Astrocyte (in vitro differentiated cells and primary cell): ENCODE data around the gene TOR1A. TPM values are rescaled to one million over a fixed set of nuclear protein-coding genes. Genes with fewer than 3 reads are reported as not detected.

Experiments
- DNase-seq: peaks from one replicate; pipeline ENCODE4 v3.0.0-alpha.2; 2010; ENCODE audit warnings: low read depth
- FAIRE-seq: peaks from 2 replicates; lab custom pipeline; 2011; peaks lifted over from hg19 to GRCh38; lab: Jason Lieb, UNC
- H2AFZ ChIP-seq: 2 replicates; pipeline ENCODE4 v1.6.0; 2012; ENCODE audit warnings: low read depth, low read length, inconsistent platforms
- H3K27ac ChIP-seq: 2 replicates; pipeline ENCODE4 v1.5.1; 2011; ENCODE audit warnings: low read depth, low read length, inconsistent platforms
- H3K27me3 ChIP-seq: 2 replicates; pipeline ENCODE4 v1.6.0; 2011; ENCODE audit warnings: low read length, inconsistent platforms; ENCODE audit not compliant: insufficient read depth
- H3K36me3 ChIP-seq: 2 replicates; pipeline ENCODE4 v1.5.1; 2011; ENCODE audit warnings: low read length, inconsistent platforms; ENCODE audit not compliant: insufficient read depth
- H3K4me1 ChIP-seq: 2 replicates; pipeline ENCODE4 v1.5.1; 2011; ENCODE audit warnings: low read length, inconsistent platforms; ENCODE audit not compliant: insufficient read depth
- H3K4me2 ChIP-seq: 2 replicates; pipeline ENCODE4 v1.6.0; 2012; ENCODE audit warnings: low read length, inconsistent platforms
- H3K4me3 ChIP-seq: 2 replicates; pipeline ENCODE4 v1.5.1; 2011; ENCODE audit warnings: low read depth, mild to moderate bottlenecking, low read length, inconsistent platforms; ENCODE audit not compliant: insufficient read depth
- H3K79me2 ChIP-seq: 2 replicates; pipeline ENCODE4 v1.6.0; 2012; ENCODE audit warnings: mild to moderate bottlenecking, low read length, inconsistent platforms; ENCODE audit not compliant: insufficient read depth
- H3K9ac ChIP-seq: 2 replicates; pipeline ENCODE4 v1.6.0; 2012; ENCODE audit warnings: mild to moderate bottlenecking, low read length, inconsistent platforms
- H3K9me3 ChIP-seq: 2 replicates; pipeline ENCODE4 v1.5.1; 2012; ENCODE audit warnings: low read depth, mild to moderate bottlenecking, low read length, inconsistent platforms; ENCODE audit not compliant: insufficient read depth
- H4K20me1 ChIP-seq: 2 replicates; pipeline ENCODE4 v1.6.0; 2012; ENCODE audit warnings: low read length, inconsistent platforms; ENCODE audit not compliant: insufficient read depth
- H3K27ac Mint-ChIP-seq: one replicate; pipeline ENCODE4 v1.8.0; 2021; ENCODE audit warnings: mild to moderate bottlenecking, mixed read lengths; ENCODE audit not compliant: unreplicated experiment
- H3K27me3 Mint-ChIP-seq: one replicate; pipeline ENCODE4 v1.8.0; 2021; ENCODE audit warnings: low read depth, mixed read lengths; ENCODE audit not compliant: unreplicated experiment
- H3K36me3 Mint-ChIP-seq: one replicate; pipeline ENCODE4 v1.8.0; 2021; ENCODE audit warnings: low read depth, mixed read lengths; ENCODE audit not compliant: unreplicated experiment
- H3K4me1 Mint-ChIP-seq: one replicate; pipeline ENCODE4 v1.8.0; 2021; ENCODE audit warnings: low read depth, mixed read lengths; ENCODE audit not compliant: unreplicated experiment
- H3K4me3 Mint-ChIP-seq: one replicate; pipeline ENCODE4 v1.8.0; 2021; ENCODE audit warnings: mild to moderate bottlenecking, moderate library complexity, mixed read lengths; ENCODE audit not compliant: unreplicated experiment
- H3K9me3 Mint-ChIP-seq: one replicate; pipeline ENCODE4 v1.8.0; 2021; ENCODE audit warnings: mild to moderate bottlenecking, mixed read lengths; ENCODE audit not compliant: unreplicated experiment
- EZH2 ChIP-seq: IDR thresholded peaks from 2 replicates; pipeline ENCODE4 v1.6.1; 2012; ENCODE audit warnings: mild to moderate bottlenecking, low read length, inconsistent platforms; ENCODE audit not compliant: insufficient read depth
- total RNA-seq: library from RNA; stranded (reverse); gene quantifications from 2 replicates; pipeline ENCODE4 v1.2.1, GENCODE V29; 2021
- TF ChIP-seq, protein P1 (sequence below): IDR thresholded peaks from 2 replicates; pipeline ENCODE4 v1.5.1; 2011; ENCODE audit warnings: low read depth, mild to moderate bottlenecking, inconsistent platforms, low read length, moderate library complexity; ENCODE audit not compliant: insufficient read depth

TOR1A gene
- total RNA-seq, 1 donor from 2014 or later = 65.3 TPM

DNA sequence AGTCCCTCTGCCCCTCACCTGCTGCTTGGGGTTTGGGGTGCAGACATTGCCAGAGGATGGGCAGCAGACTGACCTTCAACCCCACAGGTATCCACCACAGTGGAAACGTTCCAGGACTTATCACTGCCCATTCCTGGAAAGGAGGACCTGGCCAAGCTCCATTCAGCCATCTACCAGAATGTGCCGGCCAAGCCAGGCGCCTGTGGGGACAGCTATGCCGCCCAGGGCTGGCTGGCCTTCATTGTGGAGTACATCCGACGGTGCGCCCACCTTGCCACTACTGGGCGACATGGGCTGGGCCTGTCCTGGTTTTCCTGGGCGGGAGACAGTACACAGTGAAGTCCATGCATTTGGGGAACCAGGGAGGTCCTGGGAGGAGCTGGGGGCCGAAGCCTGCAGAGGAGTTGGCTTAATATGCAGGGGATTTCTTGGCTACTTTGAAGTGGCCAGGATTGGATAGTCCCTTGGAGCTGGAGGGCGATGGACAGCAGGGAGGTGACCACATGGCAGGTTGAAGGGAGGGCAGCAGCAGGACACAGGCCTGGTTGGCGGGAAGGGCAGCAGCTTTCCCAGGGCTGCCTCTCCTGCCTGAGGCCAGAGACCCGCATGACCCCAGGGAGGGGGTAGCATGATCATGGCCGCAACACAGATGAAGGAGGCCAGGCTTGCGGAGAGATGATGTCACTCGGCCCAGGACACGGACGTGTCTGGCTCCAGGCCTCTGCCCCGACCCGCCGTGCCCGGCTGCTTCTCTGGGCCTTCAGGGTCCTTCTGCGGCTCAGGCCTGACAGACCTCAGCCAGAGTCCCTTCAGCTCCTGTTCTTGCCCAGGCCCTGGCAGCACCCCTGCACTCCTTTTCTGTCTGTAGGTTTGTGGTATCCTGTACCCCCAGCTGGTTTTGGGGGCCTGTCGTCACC lies 45.9 kb upstream of the TOR1A start:
- Mint-ChIP-seq H3K27ac (no peak overlapping the region), H3K4me1 (no peaks in the 10 kb centered on the region), H3K36me3 (peaks cover 19% of the 10 kb centered on the region), H3K9me3 (no peaks in the 10 kb centered on the region), H3K4me3 (no peak overlapping the region), H3K27me3 (no peaks in the 10 kb centered on the region)
- Histone ChIP-seq H3K79me2 (no peaks in the 10 kb centered on the region), H2AFZ (no peak overlapping the region), H4K20me1 (no peaks in the 10 kb centered on the region), H3K4me2 (no peak overlapping the region), H3K4me1 (no peaks in the 10 kb centered on the region), H3K9me3 (no peaks in the 10 kb centered on the region), H3K9ac (no peak overlapping the region), H3K4me3 (no peak overlapping the region), H3K36me3 (peaks cover 2% of the 10 kb centered on the region), H3K27ac (no peak overlapping the region), H3K27me3 (no peaks in the 10 kb centered on the region)
- DNase-seq = no peak
- TF ChIP-seq, protein P1, sequence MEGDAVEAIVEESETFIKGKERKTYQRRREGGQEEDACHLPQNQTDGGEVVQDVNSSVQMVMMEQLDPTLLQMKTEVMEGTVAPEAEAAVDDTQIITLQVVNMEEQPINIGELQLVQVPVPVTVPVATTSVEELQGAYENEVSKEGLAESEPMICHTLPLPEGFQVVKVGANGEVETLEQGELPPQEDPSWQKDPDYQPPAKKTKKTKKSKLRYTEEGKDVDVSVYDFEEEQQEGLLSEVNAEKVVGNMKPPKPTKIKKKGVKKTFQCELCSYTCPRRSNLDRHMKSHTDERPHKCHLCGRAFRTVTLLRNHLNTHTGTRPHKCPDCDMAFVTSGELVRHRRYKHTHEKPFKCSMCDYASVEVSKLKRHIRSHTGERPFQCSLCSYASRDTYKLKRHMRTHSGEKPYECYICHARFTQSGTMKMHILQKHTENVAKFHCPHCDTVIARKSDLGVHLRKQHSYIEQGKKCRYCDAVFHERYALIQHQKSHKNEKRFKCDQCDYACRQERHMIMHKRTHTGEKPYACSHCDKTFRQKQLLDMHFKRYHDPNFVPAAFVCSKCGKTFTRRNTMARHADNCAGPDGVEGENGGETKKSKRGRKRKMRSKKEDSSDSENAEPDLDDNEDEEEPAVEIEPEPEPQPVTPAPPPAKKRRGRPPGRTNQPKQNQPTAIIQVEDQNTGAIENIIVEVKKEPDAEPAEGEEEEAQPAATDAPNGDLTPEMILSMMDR = no peak
- no peak for TF ChIP-seq EZH2
- no peak for FAIRE-seq

DNA sequence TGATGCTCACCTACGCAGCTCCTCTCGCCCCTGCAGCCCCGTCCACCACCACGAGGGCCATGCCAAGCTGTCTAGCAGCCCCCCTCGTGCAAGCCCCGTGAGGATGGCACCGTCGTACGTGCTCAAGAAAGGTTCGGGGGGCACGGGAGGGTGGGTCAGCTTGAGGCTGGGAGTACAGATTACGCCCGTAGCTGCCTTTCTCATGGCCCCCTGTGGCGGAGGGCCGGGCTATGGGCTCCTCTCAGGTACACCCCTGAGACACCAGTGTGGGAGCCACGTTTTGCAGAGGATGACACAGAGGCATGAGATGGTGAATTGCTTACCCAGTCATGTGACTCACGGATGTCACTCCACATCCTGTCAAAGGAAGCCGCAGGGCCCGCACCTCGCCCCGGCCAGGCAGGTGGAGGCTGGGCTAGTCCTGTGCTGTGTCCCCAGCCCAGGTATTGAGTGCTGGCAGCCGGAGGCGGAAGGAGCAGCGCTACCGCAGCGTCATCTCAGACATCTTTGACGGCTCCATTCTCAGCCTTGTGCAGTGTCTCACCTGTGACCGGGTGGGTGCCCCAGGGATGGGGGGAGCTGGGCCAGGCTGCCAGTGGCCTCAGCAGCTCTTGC lies 45.0 kb upstream of the TOR1A start:
- no peaks in the 10 kb centered on the region for H3K4me1 ChIP-seq
- Mint-ChIP-seq H3K4me3 (no peak overlapping the region), H3K27ac (no peak overlapping the region), H3K27me3 (no peaks in the 10 kb centered on the region), H3K4me1 (no peaks in the 10 kb centered on the region), H3K36me3 (peaks cover 14% of the 10 kb centered on the region), H3K9me3 (no peaks in the 10 kb centered on the region)
- H3K4me3 ChIP-seq = no peak overlapping the region
- no peaks in the 10 kb centered on the region for H3K79me2 ChIP-seq
- DNase-seq (no peak), FAIRE-seq (no peak)
- no peak overlapping the region for H3K9ac ChIP-seq
- TF ChIP-seq EZH2 = no peak
- TF ChIP-seq, protein P1 = no peak
- no peak overlapping the region for H3K27ac ChIP-seq
- no peaks in the 10 kb centered on the region for H3K27me3 ChIP-seq
- no peaks in the 10 kb centered on the region for H3K36me3 ChIP-seq
- H4K20me1 ChIP-seq = no peaks in the 10 kb centered on the region
- H2AFZ ChIP-seq = no peak overlapping the region
- no peaks in the 10 kb centered on the region for H3K9me3 ChIP-seq
- H3K4me2 ChIP-seq = no peak overlapping the region
